AG04450 (cell line): Measurements from ENCODE around the gene LHX4. TPM values are rescaled to one million over a fixed set of nuclear protein-coding genes. Genes with fewer than 3 reads are reported as not detected.

Experiments
- CTCF ChIA-PET: fragments of 300-600, 350-600 bp; formaldehyde crosslinking; extraction: SDS; loops from one replicate; lab custom pipeline; 2022; ENCODE audit warnings: antibody characterized with exemption, inconsistent platforms; lab: Charles Lee
- POLR2A ChIA-PET: fragments of 350-600 bp; formaldehyde crosslinking; extraction: SDS; loops from one replicate; lab custom pipeline; 2021; ENCODE audit warnings: antibody characterized with exemption, inconsistent platforms; lab: Yijun Ruan, JAX
- DNase-seq: peaks from one replicate; pipeline ENCODE4 v3.0.0-alpha.2; 2011; ENCODE audit warnings: low read depth, low spot score
- H3K27ac ChIP-seq: one replicate; pipeline ENCODE4 v1.5.1; 2012; ENCODE audit warnings: low read depth, low read length, control low read depth
- H3K27me3 ChIP-seq: one replicate; pipeline ENCODE4 v1.6.0; 2012; ENCODE audit warnings: low read length; ENCODE audit not compliant: control insufficient read depth, insufficient read depth
- H3K4me3 ChIP-seq: 2 replicates; pipeline ENCODE4 v1.5.1; 2011; ENCODE audit warnings: mild to moderate bottlenecking, low read depth, low read length, control low read depth
- H3K9me3 ChIP-seq: 2 replicates; pipeline ENCODE4 v1.5.1; 2012; ENCODE audit warnings: low read length; ENCODE audit not compliant: control insufficient read depth, insufficient read depth
- polyA minus RNA-seq: library from RNA; depleted of rRNA, polyadenylated mRNA; stranded (reverse); fragments of >200 nt; gene quantifications from 2 replicates; pipeline ENCODE4 v1.2.3, GENCODE V29; 2011; rRNA and poly(A)+ RNA removed
- polyA plus RNA-seq: library from polyadenylated mRNA; depleted of rRNA; stranded (reverse); fragments of >200 nt; gene quantifications from 2 replicates; pipeline ENCODE4 v1.2.3, GENCODE V29; 2011; rRNA removed
- TF ChIP-seq, protein P1 (sequence below): IDR thresholded peaks from 2 replicates; pipeline ENCODE4 v1.5.1; 2011; ENCODE audit warnings: low read depth, low read length, control low read depth, inconsistent platforms

LHX4 gene
- polyA plus RNA-seq, result 0.10 and 0.11 TPM in 2 replicates
- 0.14 and 0.17 TPM in 2 replicates for polyA minus RNA-seq

DNA sequence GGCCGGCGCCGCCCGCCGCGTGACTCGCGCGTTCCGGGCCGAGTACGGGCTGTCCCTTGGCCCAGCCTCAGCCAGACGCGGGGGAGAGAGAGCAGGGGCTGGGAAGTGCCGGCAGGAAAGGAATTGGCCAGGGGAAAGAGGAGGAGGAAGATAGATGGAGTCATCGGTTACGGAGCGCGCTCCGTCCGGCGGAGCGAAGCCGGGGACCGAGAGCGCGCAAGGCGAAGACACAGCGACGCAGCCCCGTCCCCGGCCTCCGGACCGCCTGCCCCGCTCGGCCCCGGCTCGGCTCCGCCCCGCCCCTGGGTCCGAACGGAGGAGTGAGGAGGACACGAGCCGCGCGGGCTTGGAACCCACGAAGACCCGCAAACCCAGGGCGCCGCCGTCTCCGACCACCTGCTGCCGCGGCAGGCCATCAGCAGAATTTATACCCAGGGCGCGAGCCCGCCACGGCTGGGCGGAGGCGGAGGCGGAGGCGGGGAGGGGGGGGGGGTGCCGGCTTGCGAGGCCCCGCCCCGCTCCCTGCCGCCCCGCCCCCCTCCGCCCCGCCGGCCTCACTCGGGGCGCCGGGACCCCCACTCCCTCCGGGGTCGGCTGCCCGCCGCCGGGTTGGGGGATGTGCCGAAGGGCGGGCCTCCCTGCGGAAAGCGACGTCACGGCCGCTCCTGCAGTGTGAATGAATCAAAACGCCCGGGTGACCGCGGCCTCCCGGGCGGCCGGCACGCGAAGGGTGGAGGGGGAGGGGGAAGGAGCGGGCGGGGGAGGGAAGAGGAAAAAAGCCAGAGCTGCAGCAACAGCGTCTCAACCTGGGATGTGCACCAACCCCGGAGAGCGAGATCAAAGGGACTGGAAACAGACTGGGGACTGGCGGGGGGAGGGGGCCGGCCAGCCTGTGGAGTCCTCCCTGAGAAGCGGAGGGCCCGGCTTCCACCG, at the start of gene LHX4:
TSS of gene LHX4 (plus strand) at position 782 of the 933 bp plus-strand sequence. CDS start 266 bp downstream, outside the sequence.
- TF ChIP-seq, protein P1, sequence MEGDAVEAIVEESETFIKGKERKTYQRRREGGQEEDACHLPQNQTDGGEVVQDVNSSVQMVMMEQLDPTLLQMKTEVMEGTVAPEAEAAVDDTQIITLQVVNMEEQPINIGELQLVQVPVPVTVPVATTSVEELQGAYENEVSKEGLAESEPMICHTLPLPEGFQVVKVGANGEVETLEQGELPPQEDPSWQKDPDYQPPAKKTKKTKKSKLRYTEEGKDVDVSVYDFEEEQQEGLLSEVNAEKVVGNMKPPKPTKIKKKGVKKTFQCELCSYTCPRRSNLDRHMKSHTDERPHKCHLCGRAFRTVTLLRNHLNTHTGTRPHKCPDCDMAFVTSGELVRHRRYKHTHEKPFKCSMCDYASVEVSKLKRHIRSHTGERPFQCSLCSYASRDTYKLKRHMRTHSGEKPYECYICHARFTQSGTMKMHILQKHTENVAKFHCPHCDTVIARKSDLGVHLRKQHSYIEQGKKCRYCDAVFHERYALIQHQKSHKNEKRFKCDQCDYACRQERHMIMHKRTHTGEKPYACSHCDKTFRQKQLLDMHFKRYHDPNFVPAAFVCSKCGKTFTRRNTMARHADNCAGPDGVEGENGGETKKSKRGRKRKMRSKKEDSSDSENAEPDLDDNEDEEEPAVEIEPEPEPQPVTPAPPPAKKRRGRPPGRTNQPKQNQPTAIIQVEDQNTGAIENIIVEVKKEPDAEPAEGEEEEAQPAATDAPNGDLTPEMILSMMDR, result no peak
- H3K27ac ChIP-seq, result no peak within 1 kb of the TSS
- POLR2A ChIA-PET, result no interaction called here
- CTCF ChIA-PET, result no interaction called here
- peak within 1 kb of the TSS; percentile 52 for H3K4me3 ChIP-seq
- peaks cover 70% of the 10 kb centered on the region for H3K27me3 ChIP-seq
- H3K9me3 ChIP-seq, result peaks cover 8% of the 10 kb centered on the region; the same call in 1 of the 2 replicates
- DNase-seq, result no peak

DNA sequence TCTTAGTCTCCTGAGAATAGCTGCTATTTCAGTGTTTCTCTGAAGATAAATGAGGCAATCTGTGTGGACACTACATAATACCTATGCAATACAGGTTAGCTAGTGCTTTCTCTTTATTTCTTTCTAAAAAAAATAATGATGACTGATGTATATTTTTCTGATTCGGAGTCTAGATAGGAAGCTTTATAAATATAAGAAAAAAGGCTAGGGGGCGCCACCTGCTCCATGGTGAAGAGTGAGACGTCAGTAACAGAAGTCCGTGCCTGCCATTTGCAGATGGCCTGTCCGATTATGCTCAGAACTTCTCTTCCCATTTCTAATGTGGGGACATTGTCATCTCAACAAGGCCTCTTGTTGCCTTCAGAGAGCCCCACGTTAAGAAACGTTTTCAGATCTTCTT, 49.0 kb upstream of the LHX4 start:
- no peak for DNase-seq
- Histone ChIP-seq H3K4me3 (no peak overlapping the region), H3K27me3 (no peaks in the 10 kb centered on the region), H3K27ac (no peak overlapping the region), H3K9me3 (no peaks in the 10 kb centered on the region; the same call in 1 of the 2 replicates)
- ChIA-PET CTCF (interaction anchor here (0.8 to 4.7 kb wide), 10 partner anchors 12 to 371 kb away, joined by 3 to 42 read pairs (median 3); no protein-coding TSS in a partner anchor), POLR2A (interaction anchor here (1.0 kb wide), 1 partner anchor 27 kb away, joined by 3 read pairs; the partner anchor contains the start of gene QSOX1)
- TF ChIP-seq, protein P1, result peak; percentile 43

DNA sequence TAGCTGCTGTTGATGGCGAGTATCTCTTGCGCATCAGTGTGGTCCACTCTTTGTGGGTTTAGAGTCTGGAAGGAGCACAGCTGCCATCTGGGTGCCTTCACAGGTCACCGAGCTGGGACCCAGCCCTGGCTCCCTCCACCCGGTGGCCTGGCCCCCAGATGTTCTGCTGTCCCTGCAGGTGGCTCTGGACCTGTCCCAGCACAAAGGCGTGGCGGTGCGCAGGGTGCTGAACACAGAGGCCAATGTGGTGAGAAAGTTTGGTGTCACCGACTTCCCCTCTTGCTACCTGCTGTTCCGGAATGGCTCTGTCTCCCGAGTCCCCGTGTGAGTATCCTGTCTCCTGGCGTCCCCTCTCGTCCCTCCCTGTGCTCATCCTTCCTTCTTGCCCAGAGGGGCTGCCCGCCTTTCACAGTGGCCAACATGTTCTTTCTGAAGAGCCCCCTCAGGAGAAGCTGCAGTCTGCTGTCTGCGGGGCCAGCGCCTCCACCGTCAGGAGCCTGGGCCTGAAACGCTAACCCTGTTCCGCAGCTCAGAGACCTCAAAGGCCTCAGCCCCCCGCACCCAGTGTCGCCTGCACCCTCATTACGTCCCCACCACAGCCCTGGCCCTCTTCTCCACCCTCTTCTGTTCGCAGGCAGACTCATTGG, 47.9 kb upstream of the LHX4 start:
- no peak overlapping the region for H3K4me3 ChIP-seq
- ChIA-PET POLR2A (no interaction called here), CTCF (interaction anchor here (1.4 kb wide), 1 partner anchor 16 kb away, joined by 5 read pairs; no protein-coding TSS in a partner anchor)
- TF ChIP-seq, protein P1, result no peak
- no peak for DNase-seq
- no peaks in the 10 kb centered on the region for H3K27me3 ChIP-seq
- H3K27ac ChIP-seq, result no peak overlapping the region
- H3K9me3 ChIP-seq, result no peaks in the 10 kb centered on the region; the same call in 1 of the 2 replicates

DNA sequence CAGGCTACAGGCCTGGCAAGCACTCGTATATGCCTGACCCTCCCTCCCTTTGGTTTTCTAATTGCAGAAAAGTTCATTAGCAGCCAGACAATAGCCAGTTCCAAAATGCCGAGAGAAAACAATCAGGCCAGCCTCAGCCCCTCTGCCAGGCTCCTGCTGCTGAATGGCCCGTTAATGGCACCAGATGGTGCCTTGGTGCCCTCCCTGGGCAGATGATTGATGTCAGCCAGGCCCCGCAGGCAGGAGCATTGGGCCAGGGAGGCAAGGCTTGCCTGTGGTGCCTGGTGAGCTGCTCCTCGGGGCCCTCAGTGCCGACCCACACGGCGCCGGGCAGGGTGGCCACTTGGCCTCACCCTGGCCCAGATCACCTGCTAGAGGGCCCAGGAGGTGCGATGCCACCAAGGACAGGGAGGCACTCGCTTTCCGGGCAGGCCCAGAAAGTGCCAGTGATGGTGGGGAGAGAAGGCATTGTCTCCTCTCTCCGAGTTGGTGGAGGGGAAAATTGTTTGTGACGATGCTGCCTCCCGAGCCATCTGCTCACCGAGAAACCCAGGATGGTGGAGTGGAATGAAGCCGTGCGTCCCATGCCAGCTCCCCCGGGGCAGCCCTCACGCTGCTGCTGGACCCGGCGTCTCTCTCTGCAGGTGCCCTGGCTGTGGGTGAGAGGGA, 47.3 kb upstream of the LHX4 start:
- Histone ChIP-seq H3K9me3 (no peaks in the 10 kb centered on the region; the same call in 1 of the 2 replicates), H3K4me3 (no peak overlapping the region), H3K27ac (no peak overlapping the region), H3K27me3 (no peaks in the 10 kb centered on the region)
- ChIA-PET POLR2A (no interaction called here), CTCF (no interaction called here)
- no peak for DNase-seq
- TF ChIP-seq, protein P1, result no peak
